ENCODE results near the gene HRNR. TPM values are rescaled to one million over a fixed set of nuclear protein-coding genes. Genes with fewer than 3 reads are reported as not detected.

Gene HRNR
- total RNA-seq, 2 experiments from 2014 or later = not detected

GRCh38 chr1:152244576-152245273 lies 20.7 kb upstream of the HRNR start:
- Mint-ChIP-seq H3K27ac (no peak overlapping the region), H3K9me3 (no peaks in the 10 kb centered on the region), H3K4me3 (no peak overlapping the region), H3K27me3 (peaks cover 16% of the 10 kb centered on the region), H3K4me1 (ENCODE audit: low read depth) (no peaks in the 10 kb centered on the region), H3K36me3 (ENCODE audit: low read depth) (no peaks in the 10 kb centered on the region)
- no peak for TF ChIP-seq CTCF (IDR thresholded peaks at IDR 0.05)
- intact Hi-C loops (cut with micrococcal nuclease) = no loop called here
- DNase-seq (no peak), ATAC-seq (no peak)
- CTCF ChIA-PET = no interaction called here
- POLR2A ChIA-PET = no interaction called here

- Mint-ChIP-seq H3K9me3 (peaks cover 1% of the 10 kb centered on the region), H3K27me3 (peaks cover 27% of the 10 kb centered on the region), H3K27ac (no peak overlapping the region), H3K4me1 (ENCODE audit: low read depth) (no peaks in the 10 kb centered on the region), H3K4me3 (no peak overlapping the region), H3K36me3 (ENCODE audit: low read depth) (no peaks in the 10 kb centered on the region)
- TF ChIP-seq CTCF (IDR thresholded peaks at IDR 0.05) = no peak
- intact Hi-C loops (cut with micrococcal nuclease) = no loop called here
- POLR2A ChIA-PET = no interaction called here
- CTCF ChIA-PET = no interaction called here
- ATAC-seq = no peak
- no peak for DNase-seq
These were observed 13.1 kb upstream of the HRNR start for GRCh38 chr1:152237093-152237492.

GRCh38 chr1:152228831-152229230 lies 4.8 kb upstream of the HRNR start:
- ATAC-seq (no peak), DNase-seq (no peak)
- Mint-ChIP-seq H3K36me3 (ENCODE audit: low read depth) (no peaks in the 10 kb centered on the region), H3K27me3 (peaks cover 17% of the 10 kb centered on the region), H3K4me3 (no peak overlapping the region), H3K9me3 (no peaks in the 10 kb centered on the region), H3K4me1 (ENCODE audit: low read depth) (no peaks in the 10 kb centered on the region), H3K27ac (no peak overlapping the region)
- TF ChIP-seq CTCF (IDR thresholded peaks at IDR 0.05) = no peak
- CTCF ChIA-PET = no interaction called here
- intact Hi-C loops (cut with micrococcal nuclease) = no loop called here
- POLR2A ChIA-PET = no interaction called here

- no peak for DNase-seq
- intact Hi-C loops (cut with micrococcal nuclease) = no loop called here
- Mint-ChIP-seq H3K4me3 (no peak overlapping the region), H3K9me3 (no peaks in the 10 kb centered on the region), H3K27ac (no peak overlapping the region), H3K27me3 (peaks cover 11% of the 10 kb centered on the region), H3K4me1 (ENCODE audit: low read depth) (no peaks in the 10 kb centered on the region), H3K36me3 (ENCODE audit: low read depth) (no peaks in the 10 kb centered on the region)
- CTCF ChIA-PET = interaction anchor here (0.6 to 1.5 kb wide), 3 partner anchors 26 to 231 kb away, joined by 3 to 4 read pairs (median 4); no protein-coding TSS in a partner anchor
- POLR2A ChIA-PET = no interaction called here
- no peak for TF ChIP-seq CTCF (IDR thresholded peaks at IDR 0.05)
- no peak for ATAC-seq
These were observed 3.4 kb upstream of the HRNR start for GRCh38 chr1:152227310-152227928.

- Mint-ChIP-seq H3K9me3 (no peaks in the 10 kb centered on the region), H3K4me1 (ENCODE audit: low read depth) (no peaks in the 10 kb centered on the region)
- no peak for DNase-seq
These were observed 1.7 kb upstream of the HRNR start for GRCh38 chr1:152225678-152226077.

More at GRCh38 chr1:152225678-152226077, 1.7 kb upstream of the HRNR start:
- intact Hi-C loops (cut with micrococcal nuclease) = no loop called here
- Mint-ChIP-seq H3K27ac (no peak overlapping the region), H3K27me3 (peaks cover 9% of the 10 kb centered on the region), H3K36me3 (ENCODE audit: low read depth) (no peaks in the 10 kb centered on the region), H3K4me3 (no peak overlapping the region)
- TF ChIP-seq CTCF (IDR thresholded peaks at IDR 0.05) = no peak
- POLR2A ChIA-PET = no interaction called here
- CTCF ChIA-PET = no interaction called here
- ATAC-seq = no peak

All from activated CD8-positive, alpha-beta T cell treated with anti-CD3 and anti-CD28 coated beads for 36 hours (primary cell).